ENCODE data around the gene PLXND1.
"Not testable (repeated sequence)": the region's sequence is repeated elsewhere in the genome, so short reads cannot be mapped to it uniquely, and the experiment has no call there.

Gene PLXND1

GRCh38 chr3:129548104-129548965 lies 58.1 kb downstream of the PLXND1 start:
- Histone ChIP-seq H3K79me2 (ENCODE audit: insufficient read depth, low read length) (no peaks in the 10 kb centered on the region), H3K9me3 (ENCODE audit: insufficient read depth, low read length, severe bottlenecking) (no peaks in the 10 kb centered on the region), H3K4me1 (ENCODE audit: insufficient read depth, low read length) (no peaks in the 10 kb centered on the region), H3K4me2 (ENCODE audit: insufficient read depth, low read length) (no peak overlapping the region), H2AFZ (ENCODE audit: low read depth, low read length) (peak overlapping the region; percentile 21; the same call in 1 of the 2 replicates), H3K27me3 (ENCODE audit: insufficient read depth, low read length, poor library complexity) (no peaks in the 10 kb centered on the region), H3K36me3 (ENCODE audit: insufficient read depth, low read length) (no peaks in the 10 kb centered on the region), H4K20me1 (ENCODE audit: insufficient read depth, low read length) (no peaks in the 10 kb centered on the region), H3K27ac (ENCODE audit: low read length) (no peak overlapping the region), H3K9ac (ENCODE audit: low read depth, low read length) (no peak overlapping the region), H3K4me3 (ENCODE audit: low read depth in 1 of 2, low read length in 2 of 2) (no peak overlapping the region)
- DNase-seq (no peak), ATAC-seq (ENCODE audit: insufficient read depth, low read depth) (no peak)
- TF ChIP-seq CTCF (IDR thresholded peaks at IDR 0.05; ENCODE audit: borderline replicate concordance, extremely low read depth, low read length, poor library complexity, severe bottlenecking) (no peak), EZH2 (IDR thresholded peaks at IDR 0.05; ENCODE audit: borderline replicate concordance, low read depth, low read length, severe bottlenecking) (no peak)

GRCh38 chr3:129547241-129547640 lies 59.2 kb downstream of the PLXND1 start:
- H2AFZ ChIP-seq (ENCODE audit: low read depth, low read length), result no peak overlapping the region
- H3K4me3 ChIP-seq (ENCODE audit: low read depth in 1 of 2, low read length in 2 of 2), result no peak overlapping the region
- H3K36me3 ChIP-seq (ENCODE audit: insufficient read depth, low read length), result no peaks in the 10 kb centered on the region
- H3K4me1 ChIP-seq (ENCODE audit: insufficient read depth, low read length), result no peaks in the 10 kb centered on the region
- no peak overlapping the region for H3K4me2 ChIP-seq (ENCODE audit: insufficient read depth, low read length)
- H3K79me2 ChIP-seq (ENCODE audit: insufficient read depth, low read length), result no peaks in the 10 kb centered on the region
- H4K20me1 ChIP-seq (ENCODE audit: insufficient read depth, low read length), result no peaks in the 10 kb centered on the region
- no peaks in the 10 kb centered on the region for H3K9me3 ChIP-seq (ENCODE audit: insufficient read depth, low read length, severe bottlenecking)
- no peak for DNase-seq
- H3K9ac ChIP-seq (ENCODE audit: low read depth, low read length), result no peak overlapping the region
- no peak for ATAC-seq (ENCODE audit: insufficient read depth, low read depth)
- no peak overlapping the region for H3K27ac ChIP-seq (ENCODE audit: low read length)
- H3K27me3 ChIP-seq (ENCODE audit: insufficient read depth, low read length, poor library complexity), result no peaks in the 10 kb centered on the region
- TF ChIP-seq EZH2 (IDR thresholded peaks at IDR 0.05; ENCODE audit: borderline replicate concordance, low read depth, low read length, severe bottlenecking) (no peak), CTCF (IDR thresholded peaks at IDR 0.05; ENCODE audit: borderline replicate concordance, extremely low read depth, low read length, poor library complexity, severe bottlenecking) (no peak)

GRCh38 chr3:129545951-129546350 lies 60.5 kb downstream of the PLXND1 start:
- not testable (repeated sequence) for H3K9ac ChIP-seq (ENCODE audit: low read depth, low read length); H3K9me3 ChIP-seq (ENCODE audit: insufficient read depth, low read length, severe bottlenecking); H3K36me3 ChIP-seq (ENCODE audit: insufficient read depth, low read length)

GRCh38 chr3:129543999-129544398 lies 62.5 kb downstream of the PLXND1 start:
- Histone ChIP-seq H3K79me2 (ENCODE audit: insufficient read depth, low read length) (no peaks in the 10 kb centered on the region), H3K36me3 (ENCODE audit: insufficient read depth, low read length) (no peaks in the 10 kb centered on the region), H3K4me1 (ENCODE audit: insufficient read depth, low read length) (no peaks in the 10 kb centered on the region), H3K9me3 (ENCODE audit: insufficient read depth, low read length, severe bottlenecking) (no peaks in the 10 kb centered on the region), H4K20me1 (ENCODE audit: insufficient read depth, low read length) (no peaks in the 10 kb centered on the region), H2AFZ (ENCODE audit: low read depth, low read length) (no peak overlapping the region), H3K4me3 (ENCODE audit: low read depth in 1 of 2, low read length in 2 of 2) (no peak overlapping the region), H3K27ac (ENCODE audit: low read length) (no peak overlapping the region), H3K4me2 (ENCODE audit: insufficient read depth, low read length) (no peak overlapping the region), H3K27me3 (ENCODE audit: insufficient read depth, low read length, poor library complexity) (no peaks in the 10 kb centered on the region), H3K9ac (ENCODE audit: low read depth, low read length) (no peak overlapping the region)
- TF ChIP-seq EZH2 (IDR thresholded peaks at IDR 0.05; ENCODE audit: borderline replicate concordance, low read depth, low read length, severe bottlenecking), result no peak
- TF ChIP-seq CTCF (IDR thresholded peaks at IDR 0.05; ENCODE audit: borderline replicate concordance, extremely low read depth, low read length, poor library complexity, severe bottlenecking), result no peak
- ATAC-seq (ENCODE audit: insufficient read depth, low read depth) (no peak), DNase-seq (no peak)

More at GRCh38 chr3:129545951-129546350, 60.5 kb downstream of the PLXND1 start:
- not testable (repeated sequence) for ATAC-seq (ENCODE audit: insufficient read depth, low read depth); H3K79me2 ChIP-seq (ENCODE audit: insufficient read depth, low read length); H3K4me1 ChIP-seq (ENCODE audit: insufficient read depth, low read length); H3K27me3 ChIP-seq (ENCODE audit: insufficient read depth, low read length, poor library complexity); H3K27ac ChIP-seq (ENCODE audit: low read length); H3K4me3 ChIP-seq (ENCODE audit: low read depth in 1 of 2, low read length in 2 of 2); H2AFZ ChIP-seq (ENCODE audit: low read depth, low read length); H4K20me1 ChIP-seq (ENCODE audit: insufficient read depth, low read length); DNase-seq; H3K4me2 ChIP-seq (ENCODE audit: insufficient read depth, low read length)
